Measurements from ENCODE around the gene CAPZB.

CAPZB gene

DNA sequence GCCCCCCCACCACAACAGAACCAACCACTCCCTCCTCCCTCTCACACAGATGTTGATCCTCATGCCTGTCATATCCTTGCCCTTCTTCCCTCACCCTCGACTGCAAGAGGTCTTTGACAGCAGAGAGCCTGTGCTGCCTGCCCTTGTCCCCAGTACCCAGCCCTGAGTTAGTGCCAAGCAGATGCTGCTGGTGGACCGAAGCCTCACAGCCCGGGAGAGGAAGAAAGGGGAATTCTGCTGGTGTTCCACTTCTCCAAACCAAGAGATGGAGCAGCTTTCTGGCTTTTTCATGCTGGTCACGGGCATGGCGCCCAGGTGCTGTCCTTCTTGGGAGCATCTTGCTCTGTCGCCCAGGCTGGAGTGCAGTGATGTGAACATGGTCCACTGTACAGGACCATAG, 104.1 kb downstream of the CAPZB start:
- DNase-seq, result no peak

DNA sequence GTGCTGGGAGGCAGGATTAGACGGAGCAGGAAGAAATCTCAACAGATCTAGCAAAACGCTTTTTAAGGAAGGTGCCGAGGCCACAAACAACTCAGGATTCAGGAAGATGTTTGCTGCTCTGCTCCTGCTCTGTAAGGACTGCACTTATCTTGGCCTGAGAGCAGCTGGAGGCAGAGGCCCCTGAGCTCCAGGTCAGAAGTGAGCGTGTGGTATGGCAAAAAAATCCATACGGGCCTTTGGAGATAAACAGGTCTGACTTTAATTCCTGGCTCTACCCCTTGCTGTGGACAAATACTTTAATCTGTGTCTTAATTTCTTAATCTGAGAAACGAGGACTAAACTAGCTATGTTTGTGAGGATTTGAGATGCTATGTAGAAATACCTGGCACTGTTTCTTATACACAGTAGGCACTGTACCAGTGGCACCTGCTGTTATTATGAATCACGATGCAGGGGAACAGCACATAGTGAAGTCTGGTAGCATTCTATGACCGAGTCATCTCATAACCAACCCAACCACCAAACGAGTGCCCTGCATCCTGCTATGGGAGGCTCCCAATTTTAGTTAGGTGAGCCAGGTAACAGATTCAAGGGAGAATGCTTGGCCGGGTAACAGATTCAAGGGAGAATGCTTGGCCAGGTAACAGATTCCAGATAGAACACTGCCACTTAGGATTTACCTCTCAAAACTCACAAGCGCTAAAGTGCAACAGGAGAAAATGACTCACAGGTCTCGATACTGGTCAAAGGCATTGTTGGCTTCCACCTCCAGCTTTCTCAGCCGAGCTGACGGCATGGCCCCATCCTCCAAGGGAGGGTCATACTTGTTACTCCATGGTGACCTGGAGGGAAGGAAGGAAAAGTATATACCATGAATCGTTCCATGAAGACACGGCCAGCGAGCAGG, 107.3 kb downstream of the CAPZB start:
- DNase-seq, result peak; percentile 55

GRCh38 chr1:19376428-19377372, 108.6 kb downstream of the CAPZB start:
- no peak for DNase-seq

DNA sequence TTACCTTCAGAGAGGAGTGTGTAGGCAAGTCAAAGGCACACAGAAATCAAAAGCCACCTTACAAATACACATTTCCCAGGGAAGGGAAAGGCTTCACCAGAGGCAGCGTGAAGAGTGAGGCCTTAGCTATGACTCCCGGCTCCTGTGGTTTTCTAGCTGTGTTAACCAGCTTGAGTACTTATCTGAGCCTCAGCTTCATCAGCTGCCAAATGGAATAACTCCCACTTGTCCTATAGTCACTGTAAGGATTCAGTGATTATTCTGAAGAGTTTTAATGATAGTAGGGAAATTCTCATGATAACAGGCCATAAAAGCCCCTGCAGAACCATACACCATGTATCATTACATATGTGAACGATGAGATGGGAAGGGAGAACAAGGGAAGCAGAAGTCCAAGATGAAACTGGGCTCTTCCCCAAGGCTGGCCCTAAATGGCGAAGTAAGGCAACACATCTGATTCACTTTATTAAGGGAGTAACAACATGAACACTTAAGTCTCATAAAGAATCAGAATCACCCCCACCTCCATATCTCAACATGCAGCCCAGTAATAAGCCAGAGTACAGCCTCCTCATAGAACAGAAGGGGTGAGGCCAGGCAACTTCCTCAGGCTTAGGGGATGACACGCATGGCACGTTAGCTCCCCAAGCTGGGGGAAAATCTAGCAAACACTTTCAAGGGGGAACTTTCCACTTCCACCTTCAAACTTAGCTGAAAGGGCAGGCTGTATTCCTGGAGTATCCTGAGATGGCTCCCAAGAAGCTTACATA, 109.5 kb downstream of the CAPZB start:
- DNase-seq, result no peak

GRCh38 chr1:19374926-19375325, 110.4 kb downstream of the CAPZB start:
- DNase-seq, result no peak

- DNase-seq, result peak; percentile 35
Observed at GRCh38 chr1:19374083-19374801, 111.1 kb downstream of the CAPZB start.

DNA sequence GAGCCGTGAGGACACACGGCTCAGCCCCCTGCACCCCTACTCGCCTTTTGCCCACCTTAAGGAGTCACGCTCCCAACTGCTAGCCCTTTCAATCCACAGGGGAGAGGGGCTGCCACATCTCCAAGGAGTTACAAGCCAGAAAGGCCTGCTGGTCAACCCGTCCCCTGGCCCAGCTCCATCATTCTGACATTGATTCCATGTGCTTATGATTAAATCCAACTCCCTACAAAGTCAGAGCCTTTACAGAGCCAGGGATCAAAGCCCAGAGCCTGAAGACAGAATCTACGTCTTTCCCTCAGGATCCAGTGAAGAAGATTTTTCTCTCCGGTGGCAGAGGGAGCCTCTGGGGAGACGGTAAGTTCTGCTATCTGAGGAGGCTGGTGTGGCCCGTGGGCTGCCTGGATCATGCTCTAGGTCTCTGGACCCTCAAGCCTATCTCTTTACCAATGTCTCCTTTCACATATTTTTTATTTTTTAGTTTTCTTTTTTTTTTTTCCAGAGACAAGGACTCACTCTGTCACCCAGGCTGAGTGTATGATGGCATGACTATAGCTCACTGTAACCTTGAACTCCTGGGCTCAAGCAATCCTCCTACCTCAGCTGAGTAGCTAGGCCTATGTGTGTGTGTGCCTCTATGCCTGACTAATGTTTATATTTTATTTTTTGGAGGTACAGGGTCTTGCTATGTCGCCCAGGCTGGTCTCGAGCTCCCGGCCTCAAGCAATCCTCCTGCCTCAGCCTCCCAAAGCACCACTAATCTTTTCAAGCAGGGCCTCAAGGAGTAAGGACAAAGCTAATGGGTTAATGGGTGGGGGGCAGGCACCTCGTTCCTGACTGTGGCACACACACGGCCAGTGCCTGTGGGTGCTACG, 111.9 kb downstream of the CAPZB start:
- no peak for DNase-seq

DNA sequence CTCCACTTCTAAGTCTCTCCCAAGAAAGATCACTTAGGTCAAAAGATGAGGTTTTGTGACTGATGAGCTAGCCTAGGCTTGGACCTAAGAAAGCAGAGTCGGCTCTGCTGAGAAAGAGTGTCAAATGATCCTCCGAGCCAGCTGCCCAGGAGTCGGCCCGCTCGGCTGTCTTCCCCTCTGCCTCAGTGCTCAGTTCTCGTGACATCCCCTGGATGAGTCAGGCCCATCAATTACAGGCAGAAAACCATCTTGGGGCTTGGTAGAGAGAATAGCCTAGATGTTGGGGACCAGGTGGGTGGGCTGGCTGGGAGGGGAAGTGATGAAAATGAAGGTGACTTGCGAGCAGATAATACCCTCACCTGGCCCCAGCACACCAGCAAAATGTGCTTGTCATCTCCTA, 112.7 kb downstream of the CAPZB start:
- no peak for DNase-seq

- no peak for DNase-seq
Observed at GRCh38 chr1:19372136-19372514, 113.2 kb downstream of the CAPZB start.

GRCh38 chr1:19371226-19372135, 113.9 kb downstream of the CAPZB start:
- DNase-seq, result no peak

DNA sequence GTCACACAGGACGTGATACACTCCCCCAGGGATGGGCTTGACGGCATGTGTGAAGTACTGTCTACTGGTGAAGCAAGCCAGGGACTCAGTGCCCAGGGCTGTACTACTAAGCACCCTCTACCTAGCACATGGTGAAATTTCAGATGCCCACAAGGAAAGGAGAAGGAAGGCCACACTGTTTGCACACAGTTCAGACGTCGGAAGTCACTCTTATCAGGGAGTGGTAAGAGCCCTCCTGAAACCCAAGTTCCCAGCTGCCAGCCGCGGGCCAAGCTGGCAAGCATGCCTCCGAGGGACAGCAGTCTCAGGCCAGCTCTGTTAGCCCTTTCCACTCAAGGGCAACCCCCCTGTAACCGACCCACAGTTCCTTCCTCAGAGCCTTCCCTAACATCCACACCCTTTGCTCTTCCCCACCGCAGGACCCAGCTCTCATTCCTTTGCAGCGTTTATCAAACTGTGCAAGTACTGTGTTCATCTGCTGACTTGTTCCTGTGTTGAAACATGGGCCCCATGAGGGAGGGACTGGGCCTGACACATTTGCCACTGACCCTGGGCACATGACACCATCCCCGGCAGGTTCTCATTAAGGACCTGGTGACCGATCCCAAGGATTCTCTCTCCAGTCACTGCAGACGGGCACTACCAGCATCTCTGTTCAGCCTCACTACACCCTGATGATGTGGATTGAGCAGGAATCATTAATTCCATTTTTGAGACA, 114.7 kb downstream of the CAPZB start:
- no peak for DNase-seq

DNA sequence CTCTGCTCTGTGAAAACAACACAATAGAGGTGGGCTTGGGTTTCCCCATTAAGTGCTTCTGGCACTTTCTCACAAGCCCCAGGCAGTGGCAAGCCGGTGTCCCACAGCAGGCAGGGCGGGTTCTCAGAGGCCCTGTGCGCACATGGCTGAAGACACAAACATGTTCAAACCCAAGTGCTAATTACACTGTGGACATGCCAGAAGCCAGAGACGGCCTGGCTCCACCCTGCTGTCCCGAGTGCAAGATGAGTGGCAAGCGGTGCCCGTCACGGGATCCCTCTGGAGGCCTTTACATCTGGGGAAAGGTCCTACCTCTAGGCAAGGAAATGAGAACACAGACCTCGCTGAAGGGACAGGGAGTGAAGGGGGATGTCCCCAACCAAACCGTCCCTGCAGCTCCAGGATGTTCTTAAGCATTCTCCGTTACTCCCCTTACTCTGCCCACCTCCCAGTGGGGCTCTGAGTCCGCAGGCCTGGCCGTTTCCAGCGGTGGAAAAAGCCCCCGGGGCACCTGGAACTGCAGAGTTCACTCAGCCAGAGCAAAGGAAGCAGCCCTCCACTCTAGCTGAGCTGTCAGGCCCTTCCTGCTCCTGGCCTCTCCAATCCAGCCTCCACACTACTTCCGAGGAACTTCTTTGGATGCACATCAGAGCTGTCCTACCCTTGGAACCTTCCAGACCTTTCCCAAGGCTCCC, 115.8 kb downstream of the CAPZB start:
- DNase-seq, result no peak

DNA sequence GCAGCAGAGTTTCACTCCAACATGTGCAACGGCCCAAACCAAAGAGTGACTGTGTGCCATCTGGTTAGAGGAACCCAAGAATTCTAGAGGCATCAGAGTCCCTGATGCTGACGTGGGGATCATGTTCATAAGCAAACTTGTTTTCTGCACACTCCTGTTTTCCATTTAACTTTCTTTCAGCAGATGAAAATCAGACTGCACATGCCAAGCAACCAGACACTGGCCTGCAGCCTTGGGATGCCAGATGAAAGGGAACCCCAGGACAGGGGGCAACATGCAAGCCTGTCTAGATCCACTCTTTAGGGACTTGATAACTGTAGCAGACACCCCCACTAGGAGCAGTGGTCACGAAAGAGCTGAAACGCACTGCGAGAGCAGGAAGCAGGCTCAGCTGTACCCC, 116.4 kb downstream of the CAPZB start:
- no peak for DNase-seq

- DNase-seq, result no peak
Observed at GRCh38 chr1:19368050-19368449, 117.3 kb downstream of the CAPZB start.

DNA sequence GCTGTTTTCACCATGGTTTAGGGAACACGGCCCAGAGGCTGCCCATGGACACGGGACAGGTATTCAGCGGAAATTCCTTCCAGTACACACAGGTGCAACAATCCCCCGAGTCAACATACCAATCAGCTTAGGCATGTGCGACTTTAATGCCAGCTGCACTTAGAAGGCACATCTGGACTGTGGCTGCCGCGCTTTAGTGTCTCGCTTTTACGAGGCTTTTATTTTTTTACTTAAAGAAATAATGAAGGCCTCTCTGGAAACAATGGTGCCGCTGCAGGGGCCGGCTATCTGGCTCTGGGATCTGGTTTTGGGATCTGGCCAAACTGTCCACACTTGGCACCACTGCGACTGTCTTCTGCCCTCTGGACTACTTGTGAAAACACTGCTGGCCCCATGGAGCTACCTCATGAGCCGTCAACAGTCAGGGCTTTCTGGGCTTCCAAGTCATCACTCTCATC, 117.7 kb downstream of the CAPZB start:
- no peak for DNase-seq

GRCh38 chr1:19366599-19367536, 118.5 kb downstream of the CAPZB start:
- no peak for DNase-seq

DNA sequence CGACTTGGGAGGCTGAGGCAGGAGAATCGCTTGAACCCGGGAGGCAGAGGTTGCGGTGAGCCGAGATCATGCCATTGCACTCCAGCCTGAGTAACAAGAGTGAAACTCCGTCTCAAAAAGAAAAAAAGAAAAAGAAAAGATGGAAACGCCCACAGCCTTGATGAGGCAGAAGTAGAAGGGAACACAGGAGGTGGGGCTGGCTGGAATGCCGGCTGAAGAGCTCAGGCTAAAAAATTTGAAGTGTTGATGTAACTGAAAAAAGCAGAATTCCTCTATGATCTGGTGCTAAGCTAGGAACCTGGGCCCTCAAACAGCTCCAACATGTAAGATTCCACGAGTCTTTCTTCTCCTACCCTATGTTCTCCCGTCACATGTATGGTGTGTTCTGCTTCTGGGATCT, 119.6 kb downstream of the CAPZB start:
- DNase-seq, result no peak
